Measurements from ENCODE around the gene DYNLT4. TPM values are rescaled to one million over a fixed set of nuclear protein-coding genes. Genes with fewer than 3 reads are reported as not detected.

Gene DYNLT4
- polyA plus RNA-seq, 1 donor (not counting 4 experiments of a cell fraction or from before 2014, with no cell fraction given) = not detected

GRCh38 chr1:44830900-44831304 lies 23.8 kb upstream of the DYNLT4 start:
- DNase-seq (ENCODE audit: low read depth, low spot score) (no peak), FAIRE-seq (no peak)
- dilution Hi-C loops (cut with MboI; ENCODE audit: extremely low pct_ligation_motif_present, low sequenced_read_pairs) = no loop called here
- H3K79me2 ChIP-seq (ENCODE audit: control insufficient read depth, insufficient read depth, low read length) = no peaks in the 10 kb centered on the region
- no peaks in the 10 kb centered on the region for H3K4me1 ChIP-seq (ENCODE audit: control insufficient read depth, extremely low read depth, insufficient read depth, low read length)
- H3K4me2 ChIP-seq (ENCODE audit: control insufficient read depth, extremely low read depth, insufficient read depth, low read depth, low read length) = no peak overlapping the region
- H3K27ac ChIP-seq (ENCODE audit: control insufficient read depth, insufficient read depth, low read length) = no peak overlapping the region
- H3K9me3 ChIP-seq (ENCODE audit: control insufficient read depth, low read depth, low read length) = no peaks in the 10 kb centered on the region
- H3K36me3 ChIP-seq (ENCODE audit: control insufficient read depth in 2 of 2, extremely low read depth in 1 of 2, insufficient read depth in 2 of 2, low read length in 2 of 2) = no peaks in the 10 kb centered on the region
- H3K27me3 ChIP-seq (ENCODE audit: control insufficient read depth, extremely low read depth, insufficient read depth, low read length) = peaks cover 3% of the 10 kb centered on the region
- no peak overlapping the region for H2AFZ ChIP-seq (ENCODE audit: control insufficient read depth, low read length)
- no peak overlapping the region for H3K4me3 ChIP-seq (ENCODE audit: control insufficient read depth in 2 of 3, extremely low read depth in 1 of 3, insufficient read depth in 2 of 3, low read depth in 1 of 3, low read length in 3 of 3)
- H4K20me1 ChIP-seq (ENCODE audit: control insufficient read depth, extremely low read depth, insufficient read depth, low read length) = no peaks in the 10 kb centered on the region
- no peak overlapping the region for H3K9ac ChIP-seq (ENCODE audit: control insufficient read depth, extremely low read depth, insufficient read depth, low read length)
- TF ChIP-seq EZH2 (IDR thresholded peaks at IDR 0.05; ENCODE audit: low read length) (no peak), CTCF (optimal IDR thresholded peaks at IDR 0.05 in 1 of 3, IDR thresholded peaks at IDR 0.05 in 1 of 3, conservative IDR thresholded peaks at IDR 0.05 in 1 of 3; ENCODE audit: extremely low read depth in 1 of 3, insufficient read depth in 2 of 3, low read length in 3 of 3) (no peak)
- H3K9me1 ChIP-seq (ENCODE audit: control insufficient read depth, extremely low read depth, insufficient read depth, low read length) = no peaks in the 10 kb centered on the region

- H3K79me2 ChIP-seq (ENCODE audit: control insufficient read depth, insufficient read depth, low read length) = no peaks in the 10 kb centered on the region
- H3K27me3 ChIP-seq (ENCODE audit: control insufficient read depth, extremely low read depth, insufficient read depth, low read length) = peaks cover 3% of the 10 kb centered on the region
- H3K4me1 ChIP-seq (ENCODE audit: control insufficient read depth, extremely low read depth, insufficient read depth, low read length) = no peaks in the 10 kb centered on the region
- H3K4me2 ChIP-seq (ENCODE audit: control insufficient read depth, extremely low read depth, insufficient read depth, low read depth, low read length) = no peak overlapping the region
- no peak overlapping the region for H3K9ac ChIP-seq (ENCODE audit: control insufficient read depth, extremely low read depth, insufficient read depth, low read length)
- H3K27ac ChIP-seq (ENCODE audit: control insufficient read depth, insufficient read depth, low read length) = no peak overlapping the region
- FAIRE-seq (no peak), DNase-seq (ENCODE audit: low read depth, low spot score) (no peak)
- no peaks in the 10 kb centered on the region for H3K9me1 ChIP-seq (ENCODE audit: control insufficient read depth, extremely low read depth, insufficient read depth, low read length)
- no peaks in the 10 kb centered on the region for H3K36me3 ChIP-seq (ENCODE audit: control insufficient read depth in 2 of 2, extremely low read depth in 1 of 2, insufficient read depth in 2 of 2, low read length in 2 of 2)
- H3K4me3 ChIP-seq (ENCODE audit: control insufficient read depth in 2 of 3, extremely low read depth in 1 of 3, insufficient read depth in 2 of 3, low read depth in 1 of 3, low read length in 3 of 3) = no peak overlapping the region
- TF ChIP-seq CTCF (optimal IDR thresholded peaks at IDR 0.05 in 1 of 3, IDR thresholded peaks at IDR 0.05 in 1 of 3, conservative IDR thresholded peaks at IDR 0.05 in 1 of 3; ENCODE audit: extremely low read depth in 1 of 3, insufficient read depth in 2 of 3, low read length in 3 of 3) (no peak), EZH2 (IDR thresholded peaks at IDR 0.05; ENCODE audit: low read length) (no peak)
- H2AFZ ChIP-seq (ENCODE audit: control insufficient read depth, low read length) = no peak overlapping the region
- H3K9me3 ChIP-seq (ENCODE audit: control insufficient read depth, low read depth, low read length) = no peaks in the 10 kb centered on the region
- no peaks in the 10 kb centered on the region for H4K20me1 ChIP-seq (ENCODE audit: control insufficient read depth, extremely low read depth, insufficient read depth, low read length)
- dilution Hi-C loops (cut with MboI; ENCODE audit: extremely low pct_ligation_motif_present, low sequenced_read_pairs) = no loop called here
Measured at GRCh38 chr1:44829506-44830384, 22.6 kb upstream of the DYNLT4 start.
